ENCODE data around the gene ITM2C.

ITM2C gene

GRCh38 chr2:230873661-230874401, 9.1 kb downstream of the ITM2C start:
- DNase-seq: no peak

- no peak for DNase-seq
Measured at GRCh38 chr2:230874456-230874855, 9.7 kb downstream of the ITM2C start.

- DNase-seq: no peak
Measured at GRCh38 chr2:230874876-230875275, 10.1 kb downstream of the ITM2C start.

- DNase-seq: no peak
Measured at GRCh38 chr2:230875347-230876315, 10.9 kb downstream of the ITM2C start.

GRCh38 chr2:230877116-230877758, 12.5 kb downstream of the ITM2C start:
- no peak for DNase-seq

- DNase-seq: no peak
Measured at GRCh38 chr2:230877759-230878598, 13.2 kb downstream of the ITM2C start.

- DNase-seq: no peak
Measured at GRCh38 chr2:230878599-230879188, 14.0 kb downstream of the ITM2C start.

- DNase-seq: no peak
Measured at GRCh38 chr2:230879271-230879882, 14.6 kb downstream of the ITM2C start.

- DNase-seq: no peak
Measured at GRCh38 chr2:230879891-230880290, 15.1 kb downstream of the ITM2C start.

GRCh38 chr2:230881840-230882239, 17.1 kb downstream of the ITM2C start:
- DNase-seq: no peak

- DNase-seq: no peak
Measured at GRCh38 chr2:230885463-230886130, 20.9 kb downstream of the ITM2C start.

- DNase-seq: no peak
Measured at GRCh38 chr2:230886206-230886605, 21.5 kb downstream of the ITM2C start.

GRCh38 chr2:230886671-230887071, 21.9 kb downstream of the ITM2C start:
- DNase-seq: no peak

- DNase-seq: no peak
Measured at GRCh38 chr2:230887342-230887741, 22.6 kb downstream of the ITM2C start.

GRCh38 chr2:230888824-230889400, 24.2 kb downstream of the ITM2C start:
- DNase-seq: no peak

GRCh38 chr2:230889911-230890601, 25.3 kb downstream of the ITM2C start:
- DNase-seq: no peak

GRCh38 chr2:230890646-230891045, 25.9 kb downstream of the ITM2C start:
- DNase-seq: no peak

- DNase-seq: no peak
Measured at GRCh38 chr2:230891064-230891463, 26.3 kb downstream of the ITM2C start.

- DNase-seq: no peak
Measured at GRCh38 chr2:230891509-230891908, 26.8 kb downstream of the ITM2C start.

GRCh38 chr2:230893338-230893737, 28.6 kb downstream of the ITM2C start:
- DNase-seq: no peak
